COLO668 (cell line): ENCODE measurements around the gene JAML.
A peak's percentile ranks its signal among the peaks of the same experiment; 100 is the strongest.

Experiments used
- DNase-seq: peaks from one replicate; lab custom pipeline; 2025; ENCODE audit not compliant: unreplicated experiment; lab: John Stamatoyannopoulos, UW

JAML gene

GRCh38 chr11:118170231-118170630 lies 54.6 kb downstream of the JAML start:
- no peak for DNase-seq

- no peak for DNase-seq
Measured at GRCh38 chr11:118169300-118170140, 55.3 kb downstream of the JAML start.

GRCh38 chr11:118168751-118169150 lies 56.1 kb downstream of the JAML start:
- no peak for DNase-seq

- DNase-seq = no peak
Measured at GRCh38 chr11:118168316-118168715, 56.5 kb downstream of the JAML start.

- DNase-seq = no peak
Measured at GRCh38 chr11:118167906-118168305, 56.9 kb downstream of the JAML start.

GRCh38 chr11:118167253-118167652 lies 57.6 kb downstream of the JAML start:
- DNase-seq = no peak

GRCh38 chr11:118166641-118167040 lies 58.2 kb downstream of the JAML start:
- DNase-seq = no peak

GRCh38 chr11:118164885-118165284 lies 59.9 kb downstream of the JAML start:
- DNase-seq = no peak

GRCh38 chr11:118163494-118163893 lies 61.3 kb downstream of the JAML start:
- no peak for DNase-seq

GRCh38 chr11:118162846-118163245 lies 62.0 kb downstream of the JAML start:
- DNase-seq = no peak

GRCh38 chr11:118161786-118162185 lies 63.0 kb downstream of the JAML start:
- DNase-seq = no peak

GRCh38 chr11:118157186-118157895 lies 67.5 kb downstream of the JAML start:
- DNase-seq = no peak

GRCh38 chr11:118156531-118157185 lies 68.2 kb downstream of the JAML start:
- DNase-seq = peak; percentile 10

- DNase-seq = no peak
Measured at GRCh38 chr11:118155776-118156530, 68.9 kb downstream of the JAML start.

- no peak for DNase-seq
Measured at GRCh38 chr11:118154641-118155040, 70.2 kb downstream of the JAML start.

- no peak for DNase-seq
Measured at GRCh38 chr11:118153976-118154375, 70.8 kb downstream of the JAML start.

- no peak for DNase-seq
Measured at GRCh38 chr11:118153516-118153915, 71.3 kb downstream of the JAML start.

- peak; percentile 55 for DNase-seq
Measured at GRCh38 chr11:118152552-118153471, 72.0 kb downstream of the JAML start, which contains the start of gene SCN4B. Gene SCN4B (minus strand): TSS chr11:118152823. CDS start chr11:118152673, 150 bp downstream.

GRCh38 chr11:118152020-118152551 lies 72.7 kb downstream of the JAML start:
- DNase-seq = no peak

GRCh38 chr11:118151431-118151830 lies 73.4 kb downstream of the JAML start:
- no peak for DNase-seq
